DOHH2 (cell line): ENCODE measurements around the gene CDKN1A.

ENCODE experiments used
- H3F3A ChIP-seq: fragments of 200-600 bp; sonication (generic), shearing (Covaris generic); 2 replicates; pipeline ENCODE4 v1.6.0; 2016; ENCODE audit warnings: antibody characterized with exemption, mild to moderate bottlenecking; ENCODE audit not compliant: control insufficient read depth, insufficient read depth
- H3K27ac ChIP-seq: fragments of 200-600 bp; sonication (generic); 2 replicates; pipeline ENCODE4 v1.5.1; 2014; ENCODE audit warnings: low read depth, mild to moderate bottlenecking, low read length, moderate library complexity
- H3K27me3 ChIP-seq: fragments of 200-600 bp; sonication (generic); 2 replicates; pipeline ENCODE4 v1.6.1; 2014; ENCODE audit warnings: mild to moderate bottlenecking, low read length, mixed read lengths; ENCODE audit not compliant: control insufficient read depth
- H3K36me3 ChIP-seq: fragments of 200-600 bp; sonication (generic); 2 replicates; pipeline ENCODE4 v1.6.1; 2014; ENCODE audit warnings: mild to moderate bottlenecking, low read length, moderate library complexity, mixed read lengths; ENCODE audit not compliant: control insufficient read depth
- H3K4me1 ChIP-seq: fragments of 200-600 bp; sonication (generic); 2 replicates; pipeline ENCODE4 v1.6.1; 2014; ENCODE audit warnings: mild to moderate bottlenecking, low read length, mixed read lengths; ENCODE audit not compliant: control insufficient read depth
- H3K4me2 ChIP-seq: fragments of 200-600 bp; sonication (generic); 2 replicates; pipeline ENCODE4 v1.6.0; 2014; ENCODE audit warnings: mild to moderate bottlenecking, low read length, moderate library complexity
- H3K4me3 ChIP-seq: fragments of 200-600 bp; sonication (generic); 2 replicates; pipeline ENCODE4 v1.5.1; 2014; ENCODE audit warnings: mild to moderate bottlenecking, low read length, mixed read lengths
- H3K79me2 ChIP-seq: fragments of 200-600 bp; sonication (generic); 2 replicates; pipeline ENCODE4 v1.6.1; 2014; ENCODE audit warnings: mild to moderate bottlenecking, low read length, mixed read lengths; ENCODE audit not compliant: control insufficient read depth
- H3K9me2 ChIP-seq: fragments of 200-600 bp; sonication (generic); replicated peaks from 2 replicates; pipeline ENCODE4 v1.6.1; 2014; ENCODE audit warnings: mild to moderate bottlenecking, low read length, mixed read lengths; ENCODE audit not compliant: control insufficient read depth
- H3K9me3 ChIP-seq: fragments of 200-600 bp; sonication (generic); 2 replicates; pipeline ENCODE4 v1.6.1; 2014; ENCODE audit warnings: antibody characterized with exemption, low read length, mixed read lengths; ENCODE audit not compliant: control insufficient read depth, insufficient read depth
- H4K20me1 ChIP-seq: fragments of 200-600 bp; sonication (generic); 2 replicates; pipeline ENCODE4 v1.6.0; 2014; ENCODE audit warnings: low read depth, mild to moderate bottlenecking, antibody characterized with exemption, low read length, moderate library complexity; ENCODE audit not compliant: control insufficient read depth, insufficient read depth
- CTCF ChIP-seq: fragments of 200-600 bp; sonication (generic); IDR thresholded peaks from one replicate; pipeline ENCODE4 v1.5.1; 2014; ENCODE audit warnings: antibody characterized with exemption, mild to moderate bottlenecking, low read depth, low read length; ENCODE audit not compliant: poor library complexity, severe bottlenecking
- EZH2phosphoT487 ChIP-seq: fragments of 200-600 bp; sonication (generic); IDR thresholded peaks from 2 replicates; pipeline ENCODE4 v1.6.1; 2017; ENCODE audit warnings: borderline replicate concordance, mild to moderate bottlenecking, antibody characterized with exemption, low read length, moderate library complexity, mixed read lengths

Gene CDKN1A

GRCh38 chr6:36706339-36706738 lies 27.8 kb downstream of the CDKN1A start:
- H3K27me3 ChIP-seq, result no peaks in the 10 kb centered on the region; the same call in 1 of the 2 replicates
- no peaks in the 10 kb centered on the region for H4K20me1 ChIP-seq
- H3K4me2 ChIP-seq, result no peak overlapping the region
- no peaks in the 10 kb centered on the region for H3F3A ChIP-seq
- no peaks in the 10 kb centered on the region for H3K79me2 ChIP-seq
- H3K4me1 ChIP-seq, result no peaks in the 10 kb centered on the region
- H3K4me3 ChIP-seq, result no peak overlapping the region
- TF ChIP-seq EZH2phosphoT487 (no peak), CTCF (no peak)
- H3K27ac ChIP-seq, result no peak overlapping the region
- H3K9me3 ChIP-seq, result no peaks in the 10 kb centered on the region
- H3K9me2 ChIP-seq, result no peaks in the 10 kb centered on the region
- no peaks in the 10 kb centered on the region for H3K36me3 ChIP-seq

DNA sequence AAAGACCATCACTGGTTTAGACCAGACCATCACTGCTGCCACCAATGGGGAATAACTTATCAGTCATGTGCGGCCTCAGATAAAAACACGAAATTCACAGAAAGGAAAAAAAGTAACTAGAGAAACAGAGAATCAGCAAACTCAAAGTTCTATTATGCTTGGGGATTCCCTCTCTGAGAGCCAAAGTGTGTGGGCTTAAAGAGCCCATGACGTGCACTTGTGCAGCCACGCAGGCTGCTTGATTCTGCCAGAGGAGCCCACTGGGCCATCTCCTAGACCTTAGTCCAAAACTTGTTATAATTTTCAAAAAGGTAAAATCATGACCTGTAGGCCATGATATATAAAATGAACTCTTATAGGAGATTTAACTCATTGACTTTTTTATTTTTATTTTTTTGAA lies 34.3 kb downstream of the CDKN1A start:
- Histone ChIP-seq H3K4me3 (no peak overlapping the region), H3K9me3 (no peaks in the 10 kb centered on the region), H3K79me2 (no peaks in the 10 kb centered on the region), H3K9me2 (no peaks in the 10 kb centered on the region), H4K20me1 (no peaks in the 10 kb centered on the region), H3K4me1 (no peaks in the 10 kb centered on the region), H3K4me2 (no peak overlapping the region), H3K36me3 (no peaks in the 10 kb centered on the region), H3F3A (no peaks in the 10 kb centered on the region), H3K27me3 (0 out of 2 replicates have a peak, but pooled peaks cover 4% of the 10 kb centered on the region), H3K27ac (no peak overlapping the region)
- no peak for TF ChIP-seq CTCF

DNA sequence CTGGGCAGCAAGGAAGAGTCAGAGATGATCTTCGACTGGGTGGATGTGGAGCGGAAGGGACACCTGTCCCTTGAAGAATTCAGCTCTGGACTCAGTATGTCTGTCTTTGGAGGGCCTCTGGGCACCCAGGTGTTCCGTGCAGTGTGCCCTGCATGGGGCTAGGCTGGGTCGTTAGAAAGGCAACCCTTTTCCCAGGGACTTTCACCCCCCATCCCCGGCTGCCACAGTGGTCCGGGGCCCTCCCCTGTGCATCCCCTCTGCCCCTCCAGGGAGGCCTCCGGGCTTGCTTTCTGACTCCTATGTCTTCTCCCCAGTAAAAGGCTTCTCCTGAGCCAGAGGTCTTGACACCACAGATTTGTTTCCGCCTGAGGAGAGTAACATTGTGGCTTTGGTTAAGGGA lies 35.3 kb downstream of the CDKN1A start:
- no peaks in the 10 kb centered on the region for H3F3A ChIP-seq
- H3K36me3 ChIP-seq, result no peaks in the 10 kb centered on the region
- no peak overlapping the region for H3K4me2 ChIP-seq
- no peaks in the 10 kb centered on the region for H3K9me2 ChIP-seq
- no peaks in the 10 kb centered on the region for H3K9me3 ChIP-seq
- no peaks in the 10 kb centered on the region for H4K20me1 ChIP-seq
- TF ChIP-seq EZH2phosphoT487 (no peak), CTCF (no peak)
- no peak overlapping the region for H3K27ac ChIP-seq
- H3K4me3 ChIP-seq, result no peak overlapping the region
- 0 out of 2 replicates have a peak, but pooled peaks cover 4% of the 10 kb centered on the region for H3K27me3 ChIP-seq
- no peaks in the 10 kb centered on the region for H3K79me2 ChIP-seq
- H3K4me1 ChIP-seq, result no peaks in the 10 kb centered on the region

DNA sequence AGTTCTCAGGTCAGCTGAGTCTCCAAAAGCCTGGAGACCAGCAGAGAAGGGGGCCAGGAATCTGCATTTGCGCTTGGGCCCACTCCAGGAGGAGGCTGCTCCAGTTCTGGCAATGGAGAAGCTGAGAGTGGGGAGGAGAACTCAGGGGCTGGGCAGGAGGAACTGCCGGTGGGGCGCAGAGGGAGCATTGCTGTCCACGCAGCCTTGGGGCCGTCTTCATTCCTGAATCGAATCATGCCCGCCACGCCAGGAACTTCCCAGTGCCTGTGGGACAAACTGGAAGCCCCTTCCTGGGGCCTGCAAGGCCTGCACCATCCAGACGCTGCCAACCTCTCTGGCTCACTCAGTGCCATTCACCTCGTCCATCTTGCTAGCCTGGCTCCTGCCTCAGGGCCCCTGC lies 36.0 kb downstream of the CDKN1A start:
- no peak overlapping the region for H3K27ac ChIP-seq
- 0 out of 2 replicates have a peak, but pooled peaks cover 4% of the 10 kb centered on the region for H3K27me3 ChIP-seq
- no peaks in the 10 kb centered on the region for H3F3A ChIP-seq
- H3K9me2 ChIP-seq, result no peaks in the 10 kb centered on the region
- H3K4me1 ChIP-seq, result peaks cover 6% of the 10 kb centered on the region
- no peak overlapping the region for H3K4me3 ChIP-seq
- H3K36me3 ChIP-seq, result no peaks in the 10 kb centered on the region
- H3K9me3 ChIP-seq, result no peaks in the 10 kb centered on the region
- no peaks in the 10 kb centered on the region for H3K79me2 ChIP-seq
- no peaks in the 10 kb centered on the region for H4K20me1 ChIP-seq
- TF ChIP-seq CTCF, result no peak
- no peak for TF ChIP-seq EZH2phosphoT487
- H3K4me2 ChIP-seq, result no peak overlapping the region
